Central memory CD4-positive, alpha-beta T cell (primary cell): ENCODE measurements around the gene WBP4.
"Not testable (repeated sequence)": the region's sequence is repeated elsewhere in the genome, so short reads cannot be mapped to it uniquely, and the experiment has no call there.

Source experiments
- DNase-seq: peaks from one replicate; pipeline ENCODE4 v3.0.0; 2022

WBP4 gene

DNA sequence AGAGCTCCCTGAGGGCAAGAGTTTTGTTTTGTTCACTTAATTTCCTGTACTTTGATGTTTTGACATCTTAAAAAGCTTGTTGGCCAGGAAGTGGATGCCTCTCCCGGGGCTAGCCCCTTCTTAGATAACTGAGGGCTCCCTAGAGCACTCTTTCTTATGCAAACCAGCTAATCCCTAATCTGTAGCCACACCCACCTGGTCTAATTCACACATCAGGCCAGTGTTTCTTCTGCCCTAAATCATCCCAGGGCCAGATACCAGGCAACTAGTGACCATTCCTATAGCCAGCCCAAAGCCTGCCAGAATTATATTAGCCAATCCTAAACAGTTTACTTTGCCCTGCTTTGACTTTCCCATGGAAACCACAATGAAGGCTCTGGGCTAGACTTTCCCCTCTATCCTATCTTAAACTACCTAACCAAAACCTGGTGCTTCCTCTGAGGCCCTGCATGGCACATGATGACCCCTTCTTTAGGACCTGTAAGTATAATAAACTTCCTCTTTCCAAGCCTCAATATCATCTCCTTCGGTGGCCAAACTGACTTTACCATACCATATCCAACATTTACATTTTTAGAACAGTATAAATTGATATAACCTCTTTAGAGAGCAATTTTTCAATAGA lies 24.8 kb downstream of the WBP4 start:
- no peak for DNase-seq

DNA sequence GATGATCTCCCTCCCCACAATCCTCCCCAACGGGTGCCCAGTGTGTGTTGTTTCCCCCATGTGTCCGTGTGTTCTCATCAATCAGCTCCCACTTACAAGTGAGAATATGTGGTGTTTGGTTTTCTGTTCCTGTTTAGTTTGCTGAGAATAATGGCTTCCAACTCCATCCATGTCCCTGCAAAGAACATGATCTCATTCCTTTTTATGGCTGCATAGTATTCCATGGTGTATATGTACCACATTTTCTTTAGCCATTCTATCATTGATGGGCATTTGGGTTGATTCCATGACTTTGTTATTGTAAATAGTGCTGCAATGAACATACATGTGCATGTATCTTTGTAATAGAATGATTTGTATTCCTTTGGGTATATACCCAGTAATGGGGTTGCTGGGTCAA lies 34.4 kb downstream of the WBP4 start:
- DNase-seq = not testable (repeated sequence)

DNA sequence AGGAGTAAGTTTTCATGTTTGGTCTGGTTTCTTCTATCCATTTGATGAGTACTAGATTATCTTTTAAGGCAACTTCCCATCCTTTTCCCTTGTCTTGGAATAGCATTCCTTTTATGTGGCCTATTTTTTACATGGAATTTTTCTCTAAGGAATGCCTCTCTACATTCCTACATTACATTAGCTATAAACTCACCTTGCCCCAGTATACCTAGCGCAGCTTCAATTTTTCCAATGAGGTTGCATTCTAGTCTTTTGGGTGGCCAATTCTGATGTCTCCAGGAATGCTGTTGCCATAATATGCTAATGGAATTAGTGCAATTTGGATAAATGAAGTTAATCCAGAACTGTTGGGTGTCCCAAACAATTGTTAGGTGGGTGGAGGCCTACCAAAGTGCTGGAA lies 37.5 kb downstream of the WBP4 start:
- DNase-seq = no peak

DNA sequence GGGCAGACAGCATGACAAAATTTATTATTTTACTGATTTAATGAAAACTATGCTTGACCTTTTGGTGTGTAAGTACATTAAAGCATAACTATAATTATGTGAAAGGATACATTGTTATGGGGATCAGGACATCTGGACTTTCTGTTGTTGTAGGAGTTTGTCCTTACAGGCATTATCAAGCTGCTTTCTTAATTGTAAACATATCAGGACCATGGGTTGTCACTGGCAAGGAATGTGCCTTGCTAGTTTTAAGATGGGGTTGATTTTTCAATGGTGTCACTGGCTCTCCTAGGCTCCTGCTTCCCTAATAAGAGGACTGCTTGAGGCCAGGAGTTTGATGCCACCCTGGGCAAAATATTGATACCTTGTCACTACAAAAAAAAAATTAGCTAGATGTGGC lies 38.7 kb downstream of the WBP4 start:
- no peak for DNase-seq

DNA sequence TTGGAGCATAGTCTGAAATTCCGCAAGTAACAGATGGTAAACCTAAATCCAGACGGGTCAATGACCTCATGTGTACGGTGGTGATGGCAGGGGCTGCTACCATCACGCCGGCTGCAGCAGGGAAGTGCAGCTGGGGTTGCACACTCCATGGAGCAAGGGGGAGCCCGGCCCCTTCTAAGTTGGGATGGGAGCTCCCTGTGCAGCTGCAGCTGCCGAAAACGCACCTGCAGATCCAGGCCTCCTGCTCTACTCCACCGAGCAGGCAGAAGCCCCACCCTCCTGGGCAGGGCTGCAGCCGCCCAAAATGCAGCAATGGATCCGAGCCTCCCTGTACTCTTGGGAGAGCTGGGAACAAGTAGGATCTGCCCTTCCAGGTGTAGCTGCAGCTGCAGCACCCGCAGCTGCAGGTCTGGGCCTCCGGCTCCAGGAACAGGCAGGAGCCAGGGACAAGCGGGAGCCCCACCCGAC lies 45.8 kb downstream of the WBP4 start:
- DNase-seq = no peak

DNA sequence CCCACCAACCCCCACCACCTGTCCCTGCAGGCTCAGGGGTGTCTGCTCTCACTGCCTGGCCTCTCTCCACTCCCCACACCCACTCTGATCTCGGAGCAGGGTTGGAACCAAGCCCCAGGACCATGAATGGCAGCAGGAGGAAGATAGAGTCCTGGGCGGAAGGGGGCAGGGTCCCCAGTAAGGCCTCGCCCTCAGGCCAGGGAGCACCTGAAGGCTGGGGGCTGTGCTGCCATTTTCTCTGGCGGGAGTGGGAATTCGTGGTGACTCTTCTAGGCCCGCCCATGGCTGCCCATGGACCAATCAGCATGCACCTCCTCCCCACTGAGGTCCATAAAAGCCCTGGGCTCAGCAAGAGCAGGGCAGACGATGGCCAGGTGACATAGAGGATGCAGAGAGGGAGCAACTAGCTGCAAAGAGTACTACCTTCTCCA lies 46.3 kb downstream of the WBP4 start:
- DNase-seq = no peak

DNA sequence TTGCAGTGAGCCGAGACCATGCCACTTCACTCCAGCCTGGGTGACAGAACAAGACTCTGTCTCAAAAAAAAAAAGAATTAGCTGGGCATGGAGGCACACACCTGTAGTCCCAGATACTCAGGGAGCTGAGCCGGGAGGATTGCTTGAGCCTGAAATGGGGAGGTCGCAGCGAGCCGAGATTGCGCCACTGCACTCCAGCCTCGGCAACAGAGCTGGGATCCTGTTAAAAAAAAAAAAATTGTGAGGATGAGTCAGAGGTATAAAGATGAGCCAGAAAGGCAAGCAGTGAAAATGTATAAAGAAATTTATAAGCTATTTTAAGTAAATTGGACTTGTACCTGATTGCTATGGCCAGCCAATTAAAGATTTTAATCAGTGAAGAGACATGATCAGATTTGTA lies 50.1 kb downstream of the WBP4 start:
- DNase-seq = no peak

DNA sequence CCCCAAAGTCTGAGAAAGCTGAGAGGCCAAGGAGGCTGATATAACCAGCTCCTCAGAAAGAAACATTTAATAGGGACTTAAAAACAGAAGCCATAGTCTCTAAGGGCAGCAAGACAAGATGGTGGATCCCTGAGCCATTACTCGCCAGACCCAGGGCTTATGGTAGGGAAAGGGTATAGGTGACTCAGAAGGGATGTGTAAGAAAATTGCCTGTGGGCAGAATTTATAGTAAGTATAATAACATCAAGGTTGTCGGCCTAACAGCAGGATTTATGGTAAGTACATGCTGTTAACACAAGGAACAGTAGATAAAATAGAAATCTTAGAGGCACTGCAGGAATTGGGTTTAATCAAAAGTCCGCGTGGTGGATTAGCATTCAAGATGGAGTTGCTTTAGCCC lies 56.6 kb downstream of the WBP4 start:
- no peak for DNase-seq

DNA sequence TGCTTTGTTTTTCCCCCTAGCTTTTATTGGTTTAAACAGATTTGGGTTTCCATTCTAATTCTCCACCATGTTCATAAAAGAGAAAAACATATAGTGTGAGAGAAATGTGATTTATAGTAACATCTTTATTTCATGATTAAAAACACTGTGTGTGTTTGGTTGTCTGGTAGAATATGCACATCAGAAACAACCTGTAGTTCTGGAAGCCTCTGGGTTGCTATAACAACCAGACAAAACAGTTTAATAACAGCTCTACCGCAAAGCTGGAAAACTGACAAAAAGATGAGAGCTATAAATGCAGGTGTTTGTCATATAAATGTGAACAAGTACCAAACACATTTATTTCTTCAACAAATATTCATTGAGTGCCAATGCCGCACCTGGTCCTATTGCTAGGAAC lies 61.5 kb downstream of the WBP4 start:
- peak; percentile 66 for DNase-seq

DNA sequence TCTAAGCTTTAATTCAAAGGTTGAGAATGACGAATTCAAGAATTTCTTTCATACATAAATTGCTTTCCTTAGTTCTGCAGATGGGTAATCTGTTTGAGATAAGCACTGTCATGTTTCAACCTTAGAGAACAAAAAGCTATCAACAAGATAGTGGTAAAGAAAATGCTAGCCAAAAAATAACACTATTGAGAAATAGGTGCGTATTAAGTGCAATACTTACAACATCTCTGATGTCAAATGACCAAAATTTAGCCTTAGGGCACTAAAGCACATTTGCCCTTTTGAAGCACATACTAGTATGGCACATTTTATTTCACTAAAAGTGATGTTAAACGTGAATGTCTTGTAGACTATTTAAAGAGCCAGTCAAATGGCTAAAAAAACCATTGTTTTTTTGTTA lies 66.4 kb downstream of the WBP4 start:
- no peak for DNase-seq

DNA sequence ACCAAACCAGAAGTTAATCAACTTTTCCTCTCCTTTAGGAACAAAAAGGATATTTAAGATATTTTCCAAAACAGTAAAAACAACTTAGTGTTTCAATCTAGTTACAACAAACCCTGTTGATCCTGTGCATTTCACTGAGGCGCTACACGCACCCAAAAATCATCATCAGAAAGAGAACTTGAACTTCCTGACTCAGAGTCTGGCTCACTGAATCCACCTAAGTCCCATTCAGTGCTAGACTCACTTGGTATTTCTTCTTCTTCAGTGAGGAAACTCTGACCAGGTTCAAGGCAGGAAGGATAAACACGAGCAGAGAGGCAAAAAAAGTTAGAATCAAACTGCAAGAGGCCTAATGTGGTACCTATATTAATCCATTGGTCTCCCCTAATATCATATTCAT lies 69.0 kb downstream of the WBP4 start:
- DNase-seq = no peak

DNA sequence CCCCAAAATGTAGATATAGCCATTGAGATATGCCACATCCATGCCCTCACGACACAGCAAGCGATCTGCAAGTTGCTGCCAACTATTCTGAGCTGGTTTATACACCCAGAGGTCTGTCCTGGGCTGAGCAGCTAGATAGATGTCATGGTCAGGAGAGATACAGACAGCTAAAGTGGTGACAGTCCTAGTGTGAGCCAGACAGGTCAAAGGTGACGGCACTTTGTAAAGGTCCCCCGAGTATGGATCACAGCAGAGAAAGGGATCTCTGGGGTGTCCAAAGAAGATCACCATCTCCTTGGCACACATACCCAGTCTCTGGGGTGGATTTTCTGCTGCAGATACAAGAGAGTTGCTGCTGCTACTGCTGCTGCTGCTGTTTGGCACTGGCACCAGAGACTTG lies 69.9 kb downstream of the WBP4 start:
- DNase-seq = not testable (repeated sequence)

DNA sequence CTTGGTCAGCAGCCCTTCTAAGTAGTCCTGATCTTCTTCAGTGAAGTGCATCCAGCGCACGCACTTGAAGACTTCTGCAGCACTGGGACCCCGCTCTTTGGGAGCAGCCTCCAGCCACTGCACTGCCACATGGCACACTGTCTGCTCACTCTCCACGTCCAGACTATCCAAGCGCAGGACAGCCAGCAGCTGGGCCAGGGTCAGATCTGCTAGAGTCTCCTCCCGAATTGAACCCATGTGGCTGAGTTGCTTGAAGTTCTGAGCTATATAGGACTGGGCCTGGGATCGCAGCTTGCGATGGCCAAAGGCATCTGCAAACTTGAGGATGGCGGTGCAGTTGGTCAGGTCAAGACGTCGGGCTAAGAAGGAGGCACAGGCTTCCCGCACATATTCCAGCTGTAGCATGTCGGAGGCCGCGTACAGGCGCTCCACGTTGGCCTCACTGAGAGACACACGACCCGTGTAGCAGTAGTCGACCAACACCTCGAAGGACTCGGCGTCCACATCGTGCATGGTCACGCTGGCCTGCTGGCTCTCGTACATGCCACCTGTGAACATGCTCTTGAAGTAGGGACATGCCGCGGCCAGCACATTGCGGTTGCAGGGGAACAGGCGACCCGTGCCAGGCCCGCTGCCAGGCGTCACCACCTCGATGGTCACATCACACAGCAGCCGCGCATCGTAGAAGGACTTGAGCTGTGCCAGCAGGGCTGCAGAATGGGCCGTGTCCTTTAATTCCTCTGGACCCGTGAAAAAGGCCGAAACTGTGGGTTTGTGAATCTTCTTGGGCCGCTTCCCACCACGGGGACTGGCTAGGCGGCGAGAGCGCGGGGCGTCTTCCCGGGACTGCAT lies 70.6 kb downstream of the WBP4 start:
- not testable (repeated sequence) for DNase-seq

DNA sequence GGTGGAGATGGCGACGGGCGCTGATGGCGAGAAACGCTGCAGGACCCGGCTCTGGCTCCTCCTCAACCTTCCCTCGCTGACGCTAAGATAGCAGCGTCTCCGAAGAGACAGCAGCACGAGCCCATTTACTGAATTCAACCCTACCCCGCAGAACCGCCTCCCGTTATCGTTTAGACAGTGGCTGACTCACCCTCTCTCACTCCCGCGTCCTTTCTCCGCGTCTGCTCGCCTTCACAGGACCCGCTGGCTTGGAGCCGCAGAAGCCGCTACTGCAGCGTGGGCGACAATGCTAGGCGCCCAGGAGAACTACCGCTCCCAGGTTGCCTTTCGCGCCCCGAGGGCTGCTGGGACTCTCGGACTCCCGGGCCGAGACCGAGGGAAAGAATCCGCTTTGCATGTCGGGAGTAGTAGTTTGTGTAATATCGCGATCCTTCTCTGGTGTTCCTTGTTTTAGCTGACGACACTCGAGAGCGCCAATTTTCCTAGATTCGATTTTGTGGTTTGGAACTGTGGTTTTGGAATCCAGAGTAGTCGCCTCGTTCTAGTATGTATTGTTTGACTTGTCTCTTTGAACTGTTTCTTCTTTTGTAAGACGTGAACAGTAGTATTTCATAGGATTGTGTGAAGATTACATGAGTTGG lies 71.3 kb downstream of the WBP4 start, which contains the start of gene KBTBD6:
KBTBD6 (minus strand) TSS at position 291 of the 641 bp plus-strand sequence. CDS start 291 bp downstream, outside the sequence.
- DNase-seq = peak; percentile 89
